ENCODE results near the gene ADAM19. TPM values are rescaled to one million over a fixed set of nuclear protein-coding genes. Genes with fewer than 3 reads are reported as not detected.

Gene ADAM19
- total and polyA plus RNA-seq, 3 experiments from 2014 or later = 4.1 to 26.8 (median 26.5) TPM

DNA sequence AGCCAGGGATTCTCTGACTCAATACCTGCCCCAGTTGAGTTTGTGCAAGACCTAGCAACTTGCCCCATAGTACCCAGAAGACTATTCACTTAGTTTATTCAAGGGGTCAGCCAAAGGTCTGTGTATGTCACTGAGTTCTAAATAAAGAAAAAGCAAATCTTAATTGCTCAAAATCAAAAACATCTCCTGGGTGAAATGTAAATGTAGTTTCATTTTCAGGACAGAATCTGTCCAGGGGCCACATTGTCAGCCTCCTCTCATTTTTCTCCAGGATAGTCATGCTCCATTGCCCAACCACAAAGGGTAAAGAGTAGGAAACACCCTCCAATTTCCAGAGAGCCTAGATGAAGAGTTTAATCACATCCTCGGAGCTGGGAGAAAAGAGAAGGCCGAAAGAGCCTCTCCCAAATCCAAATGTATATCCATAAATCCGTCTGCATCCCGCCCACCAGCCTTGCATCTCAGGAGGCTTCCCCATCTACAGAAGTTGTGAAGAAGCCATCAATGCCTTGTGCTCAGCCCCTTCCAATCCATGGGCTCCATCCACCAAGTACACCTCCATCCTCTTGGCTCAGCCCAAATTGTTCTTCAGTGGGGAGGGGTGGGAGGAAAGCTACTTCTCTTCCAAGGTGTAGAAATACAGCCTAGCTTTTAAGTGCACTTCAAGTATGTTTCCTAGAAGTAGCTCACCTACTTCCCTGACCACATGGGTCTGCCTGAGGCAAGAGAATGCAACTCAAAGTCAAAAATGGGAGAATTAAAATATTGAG lies 26.9 kb downstream of the ADAM19 start:
- Mint-ChIP-seq H3K36me3 (peaks cover 2 to 9% (median 8%) of the 10 kb centered on the region in 3 donors), H3K9me3 (no peaks in the 10 kb centered on the region), H3K4me3 (peak overlapping the region in 4 of 7 donors; percentile 5 to 65 (median 36)), H3K4me1 (peaks cover 70 to 88% (median 83%) of the 10 kb centered on the region in 3 donors), H3K27ac (peak overlapping the region in 7 of 8 donors; percentile 41 to 86 (median 78)), H3K27me3 (no peaks in the 10 kb centered on the region)
- no peaks in the 10 kb centered on the region for H3K27me3 ChIP-seq (ENCODE audit: insufficient read depth, low read length, poor library complexity, severe bottlenecking)
- no peak for DNase-seq
- ChIA-PET POLR2A (no interaction called here), CTCF (interaction anchor here (0.8 to 1.0 kb wide), 2 partner anchors 26 to 159 kb away, joined by 3 read pairs; no protein-coding TSS in a partner anchor)
- peaks cover 39% of the 10 kb centered on the region for H3K4me1 ChIP-seq (ENCODE audit: insufficient read depth, low read length)
- H3K9me3 ChIP-seq (ENCODE audit: low read length) = no peaks in the 10 kb centered on the region
- H3K27ac ChIP-seq (ENCODE audit: low read depth, low read length) = no peak overlapping the region
- H3K4me3 ChIP-seq (ENCODE audit: low read length) = peak overlapping the region; percentile 9
- H3K36me3 ChIP-seq (ENCODE audit: insufficient read depth, low read length) = no peaks in the 10 kb centered on the region

DNA sequence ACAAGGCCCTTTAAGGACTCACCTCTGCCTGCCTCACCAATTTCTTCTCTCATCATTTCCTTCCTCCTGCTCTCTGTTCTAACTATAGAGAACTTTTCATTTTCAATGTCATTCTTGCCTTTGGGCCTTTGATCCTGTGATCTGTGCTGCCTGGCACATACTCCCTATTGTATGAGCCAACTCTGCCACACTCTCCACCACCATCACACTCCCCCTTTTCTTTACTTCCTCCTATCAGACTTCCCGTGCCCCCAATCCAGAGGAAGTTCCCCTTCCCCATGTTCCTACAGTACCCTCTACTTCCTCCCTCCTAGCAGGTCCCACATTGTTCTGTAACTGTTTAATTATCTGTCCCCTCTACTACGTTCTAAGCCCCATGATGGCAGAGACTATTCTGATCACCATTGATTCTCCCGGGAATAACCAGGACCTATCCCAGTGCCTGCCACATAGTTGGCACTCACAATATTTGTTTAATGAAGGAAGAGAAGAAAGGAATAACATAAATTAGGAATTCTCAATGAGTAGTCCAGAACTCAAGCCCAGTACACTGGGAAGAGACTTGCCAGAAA lies 27.5 kb downstream of the ADAM19 start:
- Mint-ChIP-seq H3K4me3 (peak overlapping the region; percentile 5 to 54 (median 37)), H3K4me1 (peaks cover 77 to 95% (median 90%) of the 10 kb centered on the region in 3 donors), H3K27ac (peak overlapping the region; percentile 54 to 86 (median 80)), H3K9me3 (no peaks in the 10 kb centered on the region), H3K27me3 (no peaks in the 10 kb centered on the region), H3K36me3 (peaks cover 2 to 9% (median 8%) of the 10 kb centered on the region in 3 donors)
- H3K9me3 ChIP-seq (ENCODE audit: low read length) = no peaks in the 10 kb centered on the region
- H3K4me3 ChIP-seq (ENCODE audit: low read length) = peak overlapping the region; percentile 9
- no peaks in the 10 kb centered on the region for H3K36me3 ChIP-seq (ENCODE audit: insufficient read depth, low read length)
- ChIA-PET POLR2A (no interaction called here), CTCF (interaction anchor here (0.8 kb wide), 1 partner anchor 26 kb away, joined by 3 read pairs; no protein-coding TSS in a partner anchor)
- H3K4me1 ChIP-seq (ENCODE audit: insufficient read depth, low read length) = peaks cover 45% of the 10 kb centered on the region
- H3K27ac ChIP-seq (ENCODE audit: low read depth, low read length) = no peak overlapping the region
- no peaks in the 10 kb centered on the region for H3K27me3 ChIP-seq (ENCODE audit: insufficient read depth, low read length, poor library complexity, severe bottlenecking)
- DNase-seq = no peak

DNA sequence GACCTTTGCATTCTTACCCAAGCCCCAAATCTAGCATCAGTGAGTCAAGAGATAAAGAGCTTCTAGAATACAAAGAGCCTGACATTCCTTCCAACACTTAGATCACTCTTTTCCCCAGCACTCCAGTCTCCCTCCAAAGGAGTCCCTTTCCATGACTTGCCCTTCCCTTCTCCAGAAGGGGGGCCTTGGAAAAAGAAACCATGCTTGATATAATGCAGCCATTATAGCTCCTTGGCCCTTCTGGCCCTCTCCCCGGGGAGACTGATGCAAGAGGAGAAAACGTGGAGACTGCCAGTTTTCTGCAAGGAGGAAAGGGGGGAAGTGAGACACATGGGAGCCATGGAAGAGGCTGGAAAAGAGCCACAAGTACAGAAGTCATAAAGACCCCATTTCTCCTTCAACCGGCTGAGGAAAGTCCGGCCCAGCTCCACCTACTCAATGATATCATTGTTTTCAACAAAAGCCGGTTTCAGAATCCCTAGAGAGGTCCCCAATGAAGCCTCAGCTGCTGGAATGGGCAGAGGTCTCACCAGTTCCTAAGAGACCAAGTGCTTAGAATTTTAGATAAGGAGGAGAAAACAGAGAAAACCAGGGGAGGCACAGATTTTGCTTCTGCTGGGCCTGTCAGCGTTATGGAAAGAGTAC lies 29.0 kb downstream of the ADAM19 start:
- H3K4me3 ChIP-seq (ENCODE audit: low read length) = no peak overlapping the region
- POLR2A ChIA-PET = no interaction called here
- no peak overlapping the region for H3K27ac ChIP-seq (ENCODE audit: low read depth, low read length)
- H3K36me3 ChIP-seq (ENCODE audit: insufficient read depth, low read length) = no peaks in the 10 kb centered on the region
- peaks cover 59% of the 10 kb centered on the region for H3K4me1 ChIP-seq (ENCODE audit: insufficient read depth, low read length)
- Mint-ChIP-seq H3K27ac (peak overlapping the region; percentile 18 to 92 (median 43)), H3K9me3 (no peaks in the 10 kb centered on the region), H3K27me3 (no peaks in the 10 kb centered on the region), H3K36me3 (peaks cover 0 to 6% (median 5%) of the 10 kb centered on the region in 3 donors), H3K4me3 (peak overlapping the region in 3 of 7 donors; percentile 6 to 64 (median 49)), H3K4me1 (peaks cover 78 to 97% (median 94%) of the 10 kb centered on the region in 3 donors)
- no peaks in the 10 kb centered on the region for H3K27me3 ChIP-seq (ENCODE audit: insufficient read depth, low read length, poor library complexity, severe bottlenecking)
- CTCF ChIA-PET = interaction anchor here (1.3 kb wide), 1 partner anchor 197 kb away, joined by 4 read pairs; the partner anchor contains the start of gene LSM11
- no peaks in the 10 kb centered on the region for H3K9me3 ChIP-seq (ENCODE audit: low read length)
- no peak for DNase-seq

DNA sequence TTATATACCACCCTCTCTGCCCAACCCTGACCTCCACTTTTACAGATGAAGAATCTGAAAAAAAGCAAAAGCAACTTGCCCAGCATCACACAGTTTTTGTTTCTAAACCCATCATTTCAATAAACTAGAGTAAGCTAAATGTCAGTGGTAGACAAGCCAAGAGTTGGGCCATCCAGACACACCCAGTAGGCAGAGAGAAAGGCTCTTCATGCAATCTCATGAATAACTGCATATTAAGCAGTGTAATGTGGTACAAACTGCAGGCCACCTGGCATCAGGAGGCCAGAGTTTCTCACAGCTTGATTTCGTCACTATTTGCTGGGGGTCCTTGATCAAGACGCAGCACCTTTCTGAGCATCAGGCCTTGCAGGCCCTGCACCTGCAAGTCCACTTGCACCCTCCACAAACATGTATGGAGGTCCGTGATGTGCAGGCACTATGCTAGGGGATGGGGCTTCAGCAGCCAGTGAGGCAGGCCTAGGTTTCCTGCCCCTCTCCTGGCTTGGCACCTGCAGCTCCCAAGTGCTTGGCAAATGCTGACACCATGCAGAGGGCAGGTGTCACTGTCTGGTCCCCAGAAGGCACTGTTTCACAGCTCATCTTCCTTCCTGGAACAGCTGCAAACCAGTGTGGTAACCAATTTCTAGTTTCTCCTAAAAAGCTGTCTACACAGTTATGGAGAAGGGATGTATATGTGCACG lies 29.8 kb downstream of the ADAM19 start:
- Histone ChIP-seq H3K27ac (ENCODE audit: low read depth, low read length) (peak overlapping the region; percentile 68), H3K36me3 (ENCODE audit: insufficient read depth, low read length) (no peaks in the 10 kb centered on the region), H3K4me3 (ENCODE audit: low read length) (no peak overlapping the region), H3K27me3 (ENCODE audit: insufficient read depth, low read length, poor library complexity, severe bottlenecking) (no peaks in the 10 kb centered on the region), H3K9me3 (ENCODE audit: low read length) (no peaks in the 10 kb centered on the region), H3K4me1 (ENCODE audit: insufficient read depth, low read length) (peaks cover 67% of the 10 kb centered on the region)
- Mint-ChIP-seq H3K36me3 (peaks cover 0 to 5% (median 1%) of the 10 kb centered on the region in 3 donors), H3K9me3 (no peaks in the 10 kb centered on the region), H3K4me1 (peaks cover 81 to 98% (median 98%) of the 10 kb centered on the region in 3 donors), H3K4me3 (peak overlapping the region; percentile 37 to 77 (median 62)), H3K27ac (peak overlapping the region; percentile 74 to 98 (median 90)), H3K27me3 (no peaks in the 10 kb centered on the region)
- ChIA-PET CTCF (interaction anchor here (1.3 kb wide), 1 partner anchor 198 kb away, joined by 4 read pairs; the partner anchor contains the start of gene LSM11), POLR2A (no interaction called here)
- no peak for DNase-seq

DNA sequence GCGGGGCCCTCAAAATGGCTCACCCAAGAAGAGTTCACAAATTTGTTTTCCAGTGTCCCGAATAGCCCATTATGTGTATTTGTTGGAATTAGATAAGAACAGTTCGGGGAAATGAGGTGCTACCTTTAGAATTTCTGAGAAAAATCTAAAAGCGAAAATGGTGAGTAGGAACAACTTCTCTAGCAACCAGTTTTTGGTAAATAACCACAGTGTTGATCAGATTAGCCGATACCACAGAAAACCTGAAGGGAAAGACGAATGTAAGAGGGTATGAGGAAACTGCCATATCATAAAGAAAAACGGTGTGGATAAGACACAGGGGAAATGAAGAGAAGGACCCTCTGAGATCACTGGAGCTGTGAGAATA lies 31.0 kb downstream of the ADAM19 start:
- H3K4me1 Mint-ChIP-seq = peaks cover 86 to 98% (median 98%) of the 10 kb centered on the region in 3 donors
- Histone ChIP-seq H3K4me3 (ENCODE audit: low read length) (no peak overlapping the region), H3K27ac (ENCODE audit: low read depth, low read length) (peak overlapping the region; percentile 68), H3K27me3 (ENCODE audit: insufficient read depth, low read length, poor library complexity, severe bottlenecking) (no peaks in the 10 kb centered on the region), H3K9me3 (ENCODE audit: low read length) (no peaks in the 10 kb centered on the region), H3K4me1 (ENCODE audit: insufficient read depth, low read length) (peaks cover 79% of the 10 kb centered on the region), H3K36me3 (ENCODE audit: insufficient read depth, low read length) (no peaks in the 10 kb centered on the region)
- DNase-seq = peak in 1 of 5 donors; percentile 49
- H3K27ac Mint-ChIP-seq = peak overlapping the region; percentile 79 to 98 (median 92)
- ChIA-PET POLR2A (interaction anchor here (0.8 kb wide), 1 partner anchor 201 kb away, joined by 3 read pairs; no protein-coding TSS in a partner anchor), CTCF (interaction anchor here (1.5 kb wide), 1 partner anchor 107 kb away, joined by 4 read pairs; no protein-coding TSS in a partner anchor)
- peak overlapping the region; percentile 44 to 77 (median 62) for H3K4me3 Mint-ChIP-seq
- peaks cover 0 to 2% (median 0%) of the 10 kb centered on the region in 3 donors for H3K36me3 Mint-ChIP-seq
- no peaks in the 10 kb centered on the region for H3K27me3 Mint-ChIP-seq
- H3K9me3 Mint-ChIP-seq = no peaks in the 10 kb centered on the region

DNA sequence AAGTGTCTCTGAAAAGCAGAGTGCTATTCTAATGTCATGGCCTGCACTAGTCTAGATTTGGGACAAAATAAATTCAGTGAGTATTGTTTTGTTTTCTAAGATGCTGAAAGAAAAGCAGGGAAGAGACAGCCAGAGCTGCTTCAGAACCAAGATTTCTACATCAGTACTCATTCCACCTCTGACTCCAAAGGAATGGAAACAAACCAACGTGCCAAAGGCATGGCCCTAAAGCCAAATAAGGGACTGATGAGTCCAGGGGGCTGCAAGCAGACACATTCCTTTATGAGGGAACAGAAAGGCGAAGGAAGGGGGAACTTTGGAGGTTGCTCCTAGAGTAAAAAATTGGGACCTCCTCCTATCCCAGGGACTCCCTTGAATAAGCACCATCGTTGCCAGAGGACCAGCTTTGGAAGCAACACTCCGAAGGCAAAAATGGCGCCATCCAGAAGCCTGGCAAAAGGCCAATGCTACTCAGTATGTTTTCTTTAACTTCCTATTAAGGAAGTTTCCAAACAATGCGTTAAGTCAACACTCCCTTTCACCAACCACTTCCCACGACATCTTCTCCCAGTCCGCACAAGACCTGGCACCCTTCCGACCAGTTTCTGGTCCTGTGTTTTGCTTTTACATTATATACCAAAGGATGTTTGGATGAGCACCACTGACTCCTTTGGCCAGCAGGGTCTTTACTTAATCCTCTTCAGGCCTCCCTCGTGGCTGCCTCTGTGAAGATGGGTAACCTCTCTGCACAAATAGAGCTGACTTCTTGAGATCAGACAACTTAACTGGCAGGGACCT lies 31.6 kb downstream of the ADAM19 start:
- H3K27ac Mint-ChIP-seq = peak overlapping the region; percentile 79 to 98 (median 92)

More for the DNA sequence above, 31.6 kb downstream of the ADAM19 start:
- H3K27me3 ChIP-seq (ENCODE audit: insufficient read depth, low read length, poor library complexity, severe bottlenecking) = no peaks in the 10 kb centered on the region
- DNase-seq = no peak
- Mint-ChIP-seq H3K27me3 (no peaks in the 10 kb centered on the region), H3K9me3 (no peaks in the 10 kb centered on the region), H3K4me3 (peak overlapping the region; percentile 44 to 77 (median 62)), H3K4me1 (peaks cover 85 to 98% (median 98%) of the 10 kb centered on the region in 3 donors), H3K36me3 (no peaks in the 10 kb centered on the region)
- peak overlapping the region; percentile 68 for H3K27ac ChIP-seq (ENCODE audit: low read depth, low read length)
- POLR2A ChIA-PET = interaction anchor here (0.7 to 0.8 kb wide), 2 partner anchors 65 to 200 kb away, joined by 3 read pairs; no protein-coding TSS in a partner anchor
- H3K4me1 ChIP-seq (ENCODE audit: insufficient read depth, low read length) = peaks cover 82% of the 10 kb centered on the region
- H3K36me3 ChIP-seq (ENCODE audit: insufficient read depth, low read length) = no peaks in the 10 kb centered on the region
- no peaks in the 10 kb centered on the region for H3K9me3 ChIP-seq (ENCODE audit: low read length)
- CTCF ChIA-PET = interaction anchor here (1.5 kb wide), 1 partner anchor 107 kb away, joined by 4 read pairs; no protein-coding TSS in a partner anchor
- H3K4me3 ChIP-seq (ENCODE audit: low read length) = no peak overlapping the region

Measured in CD8-positive, alpha-beta memory T cell (primary cell).